GM18868 (cell line): ENCODE measurements around the gene C16orf86.

Source experiments
- ATAC-seq: cut with Tn5 transposase; IDR thresholded peaks from one replicate; pipeline ENCODE4 v1.9.1; 2021; ENCODE audit warnings: mild to moderate bottlenecking, moderate library complexity; ENCODE audit not compliant: unreplicated experiment

Gene C16orf86

DNA sequence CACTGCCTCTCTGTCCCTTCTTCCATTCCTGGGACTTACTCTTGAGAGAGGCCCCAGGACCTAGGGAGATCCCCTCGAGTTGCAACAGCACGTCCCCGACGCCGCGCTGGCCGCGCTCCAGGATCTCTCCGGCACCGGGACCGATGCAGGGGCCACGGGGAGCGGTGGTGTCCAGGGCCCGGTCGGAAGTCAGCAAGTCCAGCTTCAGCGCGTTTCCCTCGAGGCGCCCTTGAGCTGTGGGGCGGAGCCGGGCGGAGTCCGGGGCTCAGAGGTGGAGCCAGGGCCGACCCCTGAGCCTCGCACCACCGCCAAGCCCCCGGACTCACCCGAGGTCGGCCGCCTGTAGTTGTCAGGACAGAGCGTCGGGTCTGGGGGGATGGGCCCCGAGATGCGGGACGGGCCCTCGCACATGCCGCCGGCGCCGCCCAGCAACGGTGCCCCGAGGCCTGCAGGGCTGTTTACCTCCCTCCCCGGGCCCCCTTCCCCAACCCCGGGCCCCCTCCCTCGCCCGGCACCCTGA lies 522 bp upstream of the C16orf86 start:
- no peak for ATAC-seq

DNA sequence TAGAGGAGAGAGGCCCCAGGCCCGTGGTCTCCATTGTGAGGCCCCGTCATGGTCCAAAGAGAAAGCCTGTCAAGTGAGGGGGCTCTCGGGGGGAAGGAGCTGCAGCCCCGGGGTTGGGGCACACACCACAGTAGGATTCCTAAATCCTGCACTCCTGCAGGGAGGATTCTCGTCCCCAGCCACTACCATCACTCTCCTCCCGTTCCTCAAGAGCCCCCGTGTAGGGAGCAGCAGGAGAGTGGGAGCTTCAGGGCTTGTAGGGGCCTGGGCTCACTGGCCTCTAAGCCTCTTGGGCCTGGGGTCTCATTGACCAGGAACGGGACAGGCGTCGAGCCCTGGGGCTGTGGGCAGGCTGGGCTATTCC lies 821 bp downstream of the C16orf86 start:
- ATAC-seq: no peak

DNA sequence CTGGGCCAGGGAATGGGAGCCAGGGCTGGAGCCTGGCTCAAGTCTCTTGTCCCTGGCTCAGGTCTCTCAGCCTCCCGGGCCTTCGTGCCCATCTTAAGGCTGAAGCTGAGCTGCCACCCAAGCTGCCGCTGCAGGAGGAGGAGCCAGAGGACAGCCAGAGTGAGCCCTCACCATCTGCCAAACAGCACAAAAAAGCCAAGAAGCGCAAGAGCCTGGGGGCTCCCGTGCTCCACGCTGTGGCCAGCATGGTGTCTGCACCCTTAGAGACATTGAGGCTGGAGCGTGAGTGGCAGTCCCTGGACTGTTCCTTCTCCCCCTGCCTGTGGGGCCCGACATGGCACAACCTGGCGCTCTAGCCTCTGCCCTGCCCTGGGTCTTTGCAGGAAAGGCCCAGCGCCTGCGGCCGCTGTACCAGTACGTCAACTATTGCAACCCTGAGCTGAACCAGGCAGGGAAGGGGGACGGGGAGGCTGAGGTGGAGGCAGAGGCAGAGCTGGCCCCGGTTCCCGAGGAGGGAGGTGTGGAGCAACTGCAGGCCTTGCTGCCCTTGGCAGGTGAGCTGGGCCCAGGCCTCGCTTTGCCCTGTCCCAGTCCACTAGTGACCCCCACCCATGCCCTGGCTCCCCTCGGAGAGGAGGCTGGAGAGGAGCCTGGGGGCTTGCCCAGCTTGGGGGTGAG lies 1.3 kb downstream of the C16orf86 start:
- ATAC-seq: peak; percentile 77

DNA sequence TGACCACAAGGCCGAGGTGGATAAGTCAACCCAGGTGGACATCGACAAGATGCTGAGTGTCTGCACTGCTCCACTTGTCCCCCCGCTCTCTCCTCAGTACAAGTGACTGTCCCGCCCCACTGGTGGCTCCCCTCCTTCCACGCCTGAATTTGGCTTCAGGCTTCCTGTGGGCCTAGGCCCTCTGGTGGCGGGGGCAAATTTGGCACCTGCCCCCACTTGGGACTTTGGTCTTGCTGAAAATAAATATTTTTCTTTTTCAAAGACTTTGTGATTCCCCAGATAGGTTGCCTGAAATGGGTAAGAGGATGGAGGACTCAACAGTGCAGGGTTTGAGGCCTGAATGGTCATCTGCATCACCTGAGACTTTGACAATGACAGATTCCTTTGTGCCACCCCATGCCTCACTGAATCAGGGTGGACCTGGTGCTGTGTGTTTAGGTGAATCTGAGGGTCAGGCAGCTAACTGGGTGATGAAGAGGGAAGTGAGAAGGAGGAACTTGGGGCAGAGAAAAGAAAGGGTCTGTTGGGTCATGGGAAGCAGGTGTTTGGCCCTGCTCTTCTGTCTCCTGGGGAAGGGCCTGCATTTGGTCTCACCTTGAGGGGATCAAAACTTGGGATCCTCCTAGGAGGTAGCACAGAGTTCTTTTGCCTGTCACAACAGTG lies 2.0 kb downstream of the C16orf86 start:
- ATAC-seq: no peak

DNA sequence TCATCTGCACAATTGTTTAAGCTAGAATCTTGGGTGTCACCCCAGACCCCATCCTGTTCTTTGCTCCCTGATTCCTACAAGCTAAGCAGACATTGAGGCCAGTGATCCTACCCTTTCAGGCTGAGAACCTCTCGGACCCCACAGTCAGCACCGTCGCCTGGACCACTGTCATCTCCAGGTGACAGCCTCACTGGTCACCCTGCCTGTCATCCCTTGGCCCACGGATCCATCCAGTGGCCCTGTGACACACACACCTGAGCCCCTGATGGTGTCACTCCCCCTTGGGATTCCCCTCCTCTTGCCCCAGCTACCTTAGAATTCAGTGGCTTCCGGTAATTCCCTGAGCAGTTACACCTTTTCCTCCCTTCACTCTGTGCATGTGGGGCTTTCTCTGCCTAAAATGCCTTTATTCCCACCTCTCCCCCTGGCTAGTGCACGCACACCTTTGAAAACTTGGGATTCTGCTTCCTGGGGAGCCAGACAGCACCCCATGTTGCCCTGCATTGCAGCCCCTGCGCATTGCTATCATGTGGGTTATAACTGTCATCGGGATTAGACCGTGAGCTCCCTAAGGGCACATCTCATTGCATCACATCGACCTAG lies 3.0 kb downstream of the C16orf86 start:
- no peak for ATAC-seq

DNA sequence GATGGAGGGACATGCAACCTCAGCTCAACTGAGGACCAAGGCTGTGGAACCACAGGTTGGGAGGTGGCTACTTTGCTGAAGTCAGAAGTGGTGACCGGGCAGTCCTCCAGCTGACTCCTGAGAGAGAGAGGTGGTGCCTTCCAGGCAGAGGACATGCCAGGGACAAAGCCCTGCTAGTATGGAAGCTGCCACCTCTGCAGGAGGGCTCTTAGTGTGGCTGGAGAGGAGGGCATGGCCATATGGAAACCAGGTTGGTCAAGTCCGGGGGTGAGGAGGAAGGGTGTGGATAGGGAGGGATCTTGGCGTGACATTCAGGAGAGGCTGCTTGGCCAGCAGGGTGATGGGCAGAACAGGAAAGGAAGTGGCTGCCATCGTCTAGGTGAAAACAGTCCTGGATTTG lies 5.7 kb downstream of the C16orf86 start:
- ATAC-seq: no peak

DNA sequence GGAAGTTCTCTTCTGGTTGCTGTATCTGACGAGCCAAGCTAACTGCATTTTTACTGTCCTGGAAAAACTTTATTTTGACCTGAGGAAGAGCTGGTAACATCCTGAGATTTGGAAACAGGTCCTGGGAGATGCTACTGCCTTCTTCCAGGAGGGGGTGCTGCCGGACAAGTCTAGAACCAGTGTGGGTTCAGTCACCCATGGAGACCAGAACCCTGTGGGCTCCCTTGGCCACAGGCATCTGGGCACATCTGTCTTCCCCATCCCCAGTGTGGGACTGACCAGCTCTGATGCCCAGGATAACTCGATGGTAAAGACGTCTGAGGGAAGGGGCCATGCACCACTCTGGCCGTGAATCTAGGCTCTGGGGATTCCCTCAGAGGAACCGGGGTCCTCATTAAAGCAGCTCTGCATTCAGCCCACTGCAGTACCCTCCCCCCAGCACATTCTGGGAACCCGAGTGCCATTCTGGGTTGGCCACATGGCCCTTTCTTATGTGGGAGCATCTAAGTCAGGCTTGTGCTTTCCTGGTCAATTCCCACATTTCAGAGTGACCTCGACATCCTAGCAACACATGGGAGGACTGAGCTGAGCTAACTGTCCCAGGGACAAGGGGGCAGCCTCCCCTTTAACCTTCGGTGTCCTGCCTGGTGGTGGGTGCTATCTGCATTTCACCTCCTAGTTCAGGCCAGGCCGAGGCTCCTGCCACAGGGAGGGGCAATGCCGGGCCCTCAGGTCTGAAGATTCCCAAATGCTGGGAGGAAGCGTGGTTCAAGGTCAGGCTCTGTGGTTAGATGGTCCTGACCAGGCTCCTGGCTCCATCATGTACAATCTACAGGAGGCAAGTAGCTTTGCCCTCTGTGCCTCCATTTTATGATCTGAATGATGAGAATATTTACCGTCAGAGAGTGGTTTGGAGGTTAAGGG lies 6.4 kb downstream of the C16orf86 start:
- ATAC-seq: no peak

DNA sequence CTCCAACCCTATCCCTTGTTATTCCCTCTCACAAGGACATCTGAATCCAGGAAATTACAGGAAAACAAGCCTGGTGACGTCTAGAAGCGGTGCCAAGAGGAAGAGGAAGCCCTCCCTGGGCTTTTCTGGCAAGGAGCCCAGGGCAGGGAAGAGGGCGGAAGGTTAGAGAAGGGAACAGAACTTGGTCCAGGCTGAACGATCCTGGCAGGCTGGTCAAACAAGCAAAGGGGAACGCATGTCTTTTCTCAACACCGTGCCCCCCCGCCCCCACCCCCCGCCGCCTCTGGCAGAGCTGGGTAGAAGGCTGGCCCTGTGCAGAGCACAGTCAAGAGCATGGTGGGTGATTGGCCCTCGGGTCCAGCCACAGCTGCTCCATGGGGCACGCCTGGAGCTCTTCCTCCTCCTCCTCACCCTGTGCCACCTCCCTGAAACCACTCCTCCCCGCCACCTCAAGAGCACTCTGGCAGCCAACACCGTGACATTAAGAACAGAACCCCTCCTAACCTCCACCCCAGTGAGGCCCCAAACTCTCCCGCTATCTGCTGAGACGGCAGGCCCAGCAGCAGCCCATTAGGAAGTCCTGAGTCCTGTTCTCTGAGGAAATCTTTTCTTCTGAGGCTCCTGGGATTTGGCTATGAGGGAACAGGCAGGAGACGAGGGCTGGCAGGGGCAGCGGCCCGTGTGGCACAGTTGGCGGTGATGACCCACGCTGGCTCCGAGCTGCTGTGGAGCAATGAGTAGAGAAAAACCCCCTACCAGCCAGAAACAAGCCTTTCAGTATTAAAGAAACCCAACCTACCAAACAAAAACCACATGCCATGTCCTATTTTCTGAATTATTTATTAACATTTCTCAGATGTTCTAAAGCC lies 7.3 kb downstream of the C16orf86 start:
- no peak for ATAC-seq

DNA sequence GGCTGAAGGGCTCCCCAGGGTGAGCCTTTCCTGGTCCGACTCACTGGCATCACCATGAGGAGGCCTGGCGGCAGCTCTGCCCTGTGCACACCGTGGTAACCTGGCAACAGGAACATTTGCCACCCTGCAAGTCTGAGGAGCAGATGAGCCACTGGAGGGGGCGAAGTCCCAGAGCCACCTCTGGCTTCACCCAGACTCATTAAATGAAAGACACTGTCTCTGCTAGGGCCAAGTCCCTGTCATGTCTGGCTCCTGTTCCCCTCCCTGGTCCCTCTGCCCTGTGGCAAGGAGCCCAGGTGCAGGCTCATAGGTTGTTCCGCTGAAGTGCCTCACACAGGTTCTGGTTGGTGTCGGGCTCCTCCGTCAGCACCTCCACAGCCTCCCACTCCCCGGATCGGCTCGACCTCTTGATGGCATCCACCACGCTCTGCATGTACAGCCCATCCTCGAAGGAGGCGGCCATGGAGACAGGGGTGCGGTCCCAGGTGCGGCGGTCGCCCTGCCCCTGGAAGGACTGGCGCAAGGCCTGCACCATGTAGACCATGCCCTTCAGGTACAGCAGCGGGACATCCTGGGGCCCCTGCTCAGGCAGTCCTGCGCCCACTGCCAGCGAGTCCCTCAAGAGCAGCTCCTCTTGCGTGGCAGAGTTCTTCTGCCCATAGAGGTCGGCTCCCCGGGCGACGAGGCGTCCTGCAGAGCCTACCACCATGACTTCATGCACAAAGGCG lies 8.4 kb downstream of the C16orf86 start:
- no peak for ATAC-seq

DNA sequence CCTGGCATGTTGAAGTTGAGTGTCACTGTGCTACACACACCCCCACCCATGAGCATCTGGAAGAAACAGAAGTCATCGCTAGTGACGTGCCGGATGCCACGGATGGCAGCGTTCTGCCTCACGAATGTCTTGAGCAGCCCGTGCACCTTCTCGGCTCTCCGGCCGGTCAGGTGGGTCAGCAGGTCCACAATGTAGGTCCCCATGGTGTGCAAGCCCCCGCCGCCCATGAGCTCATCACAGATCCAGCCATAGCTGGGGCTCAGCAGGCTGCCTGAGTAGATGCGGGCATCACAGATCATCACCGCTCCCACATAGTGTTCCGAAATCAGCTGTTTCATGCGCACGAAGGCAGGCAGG lies 8.9 kb downstream of the C16orf86 start:
- ATAC-seq: no peak

DNA sequence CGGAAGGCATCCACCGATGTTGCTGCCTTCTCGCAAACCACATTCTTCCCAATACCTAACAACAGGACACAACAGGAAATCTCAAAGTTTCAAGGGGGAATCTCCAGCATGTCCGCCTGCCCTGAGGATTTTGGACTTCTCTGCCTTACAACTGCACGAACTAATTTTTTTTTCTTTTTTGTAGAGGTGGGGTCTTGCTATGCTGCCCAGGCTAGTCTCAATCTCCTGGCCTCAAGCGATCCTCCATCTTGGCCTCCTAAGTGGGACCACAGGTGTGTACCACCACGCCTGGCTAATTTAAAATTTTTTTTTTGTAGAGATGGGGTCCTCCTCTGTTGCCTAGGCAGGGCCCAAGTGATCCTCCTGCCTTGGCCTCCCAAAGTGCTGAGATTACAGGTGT lies 9.4 kb downstream of the C16orf86 start:
- ATAC-seq: no peak

DNA sequence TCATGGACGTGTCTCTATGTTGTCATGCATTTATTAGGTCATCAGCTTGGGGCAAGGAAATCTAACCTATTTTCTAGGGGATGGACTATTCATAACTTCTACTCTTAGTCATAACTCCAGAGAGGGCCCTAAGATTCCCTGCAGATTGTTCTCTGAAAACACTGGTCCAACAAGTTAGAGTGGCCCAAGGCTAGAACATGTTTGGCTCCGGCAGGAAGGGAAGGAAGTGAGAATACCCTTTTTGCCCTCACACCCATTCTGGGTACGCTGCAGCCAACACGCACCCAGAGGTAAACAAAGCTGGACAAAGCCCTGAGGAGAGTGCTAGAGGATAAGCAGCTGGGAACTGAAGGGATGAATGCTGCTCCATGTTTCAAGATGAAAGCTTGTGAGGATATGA lies 9.9 kb downstream of the C16orf86 start:
- ATAC-seq: no peak

DNA sequence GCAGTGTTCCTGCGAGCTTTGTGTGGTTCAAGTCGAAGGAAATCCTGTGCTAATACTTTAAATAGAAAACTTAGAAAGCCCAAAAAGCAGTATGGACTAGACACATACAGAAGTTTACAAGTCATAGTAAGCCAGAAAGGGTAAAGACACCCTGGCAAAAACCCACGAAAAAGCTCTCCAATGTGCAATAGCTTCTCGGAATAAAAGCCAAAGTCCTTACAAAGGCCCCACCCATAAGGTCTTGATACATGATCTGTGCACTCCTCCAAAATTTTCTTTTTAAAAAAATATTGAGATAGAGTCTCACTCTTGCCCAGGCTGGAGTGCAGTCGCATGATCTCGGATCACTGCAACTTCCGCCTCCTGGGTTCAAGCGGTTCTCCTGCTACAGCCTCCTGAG lies 10.3 kb downstream of the C16orf86 start:
- no peak for ATAC-seq

DNA sequence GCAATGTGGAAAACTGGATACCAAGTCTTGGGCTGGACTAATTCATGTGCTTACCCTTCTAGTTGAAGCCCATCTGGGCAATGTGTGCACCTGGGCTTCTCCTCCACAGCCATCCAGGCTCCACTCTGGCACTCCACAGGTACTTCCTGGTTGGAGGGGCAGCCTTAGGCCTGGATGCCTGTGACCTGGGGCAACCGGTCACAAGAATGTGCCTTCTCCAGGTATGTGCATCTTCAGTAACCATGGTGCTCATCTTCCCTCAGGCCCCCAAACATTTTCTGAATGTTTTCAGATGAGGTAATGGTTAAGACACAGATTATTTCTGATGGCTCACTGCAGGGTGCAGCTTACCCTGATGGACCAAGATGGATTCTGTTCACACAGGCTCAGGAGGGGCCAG lies 11.1 kb downstream of the C16orf86 start:
- ATAC-seq: no peak

DNA sequence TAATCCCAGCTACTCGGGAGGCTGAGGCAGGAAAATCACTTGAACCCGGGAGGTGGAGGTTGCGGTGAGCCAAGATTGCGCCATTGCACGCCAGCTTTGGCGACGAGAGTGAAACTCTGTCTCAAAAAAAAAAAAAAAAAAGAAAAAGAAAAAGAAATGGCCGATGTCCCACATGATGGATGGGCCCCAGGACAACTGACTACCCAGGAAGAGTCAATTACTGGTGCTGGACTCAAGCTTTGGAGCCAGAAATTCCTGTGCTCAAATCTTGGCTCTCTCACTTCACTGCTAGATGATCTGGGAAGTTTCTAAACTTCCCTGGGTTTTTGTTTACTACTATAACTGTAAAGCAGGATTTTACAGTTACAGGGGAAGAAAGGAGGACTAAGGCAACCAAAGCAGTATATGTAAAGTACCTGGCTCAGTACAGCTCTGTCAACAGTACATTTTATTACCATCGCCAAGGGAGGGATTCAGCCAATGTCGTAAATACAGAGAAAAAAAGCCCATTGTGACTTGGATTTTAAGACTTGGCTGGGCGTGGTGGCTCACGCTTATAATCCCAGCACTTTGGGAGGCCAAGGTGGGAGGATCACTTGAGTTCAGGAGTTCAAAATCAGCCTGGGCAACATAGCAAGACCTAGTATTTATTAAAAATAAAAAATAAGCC lies 11.9 kb downstream of the C16orf86 start:
- ATAC-seq: no peak

DNA sequence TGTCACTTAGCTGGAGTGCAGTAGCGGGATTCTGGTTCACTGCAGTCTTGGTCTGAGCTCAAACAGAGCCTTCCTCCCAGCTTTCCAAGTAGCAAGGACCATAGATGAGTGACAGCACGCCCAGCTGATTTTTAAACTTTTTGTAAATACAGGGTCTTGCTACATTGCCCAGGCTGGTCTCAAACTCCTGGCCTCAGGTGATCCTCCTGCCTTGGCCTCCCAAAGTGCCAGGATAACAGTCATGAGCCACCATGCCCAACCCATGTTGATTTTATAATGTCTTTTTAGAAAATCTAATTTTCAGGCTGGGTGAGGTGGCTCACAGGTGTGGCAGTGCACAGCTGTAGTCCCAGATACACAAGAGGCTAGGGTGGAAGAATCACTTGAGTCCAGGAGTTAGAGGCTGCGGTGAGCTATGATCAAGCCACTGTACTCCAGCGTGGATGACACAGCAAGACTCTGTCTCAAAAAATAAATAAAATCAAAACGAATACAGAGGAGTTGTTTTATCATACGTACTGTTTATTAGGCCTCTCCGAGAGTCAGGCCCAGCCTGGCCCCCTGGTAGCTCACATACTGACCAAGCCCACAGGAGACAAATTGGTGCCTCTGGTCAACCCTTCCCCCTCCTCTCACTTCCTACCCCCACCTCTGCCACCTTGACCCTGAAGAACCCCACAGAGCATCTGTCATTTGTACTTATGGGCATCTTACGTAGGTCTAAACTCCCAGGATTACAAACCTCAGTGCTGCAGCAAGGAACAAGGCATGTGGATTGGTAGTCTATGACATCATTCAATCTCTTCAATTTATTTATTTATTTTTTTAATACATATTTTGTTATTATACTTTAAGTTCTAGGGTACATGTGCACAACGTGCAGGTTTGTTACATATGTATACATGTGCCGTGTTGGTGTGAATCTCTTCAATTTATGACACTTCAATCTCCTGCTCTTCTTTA lies 13.6 kb downstream of the C16orf86 start:
- no peak for ATAC-seq

DNA sequence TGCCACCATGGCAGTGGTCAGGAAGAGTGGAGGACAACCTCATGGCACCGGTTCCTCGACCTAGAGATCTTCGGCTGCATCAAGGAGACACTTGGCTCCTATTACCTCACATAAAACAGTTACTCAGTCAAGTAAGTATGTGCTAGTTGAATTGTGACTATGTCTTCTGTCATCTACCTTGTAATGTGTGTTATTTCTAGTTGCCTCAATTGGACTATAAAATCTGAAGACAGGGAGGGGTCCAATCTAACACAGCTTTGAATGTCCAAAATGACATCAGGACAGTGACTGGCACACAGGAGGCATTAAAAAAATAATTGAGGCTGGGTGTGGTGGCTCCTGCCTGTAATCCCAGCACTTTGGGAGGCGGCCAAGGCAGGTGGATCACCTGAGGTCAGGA lies 17.2 kb downstream of the C16orf86 start:
- no peak for ATAC-seq
